Heart left ventricle (tissue), 16 donors: ENCODE data around the gene BNC2. TPM values are rescaled to one million over a fixed set of nuclear protein-coding genes. Genes with fewer than 3 reads are reported as not detected.

Source experiments
- ATAC-seq, 4 donors: fragments of 200-7000 bp; cut with Tn5 transposase; one replicate each; pipeline ENCODE4 v1.9.1; 2020 to 2022; ENCODE audit warnings: moderate library complexity in 4 of 4, mild to moderate bottlenecking in 3 of 4, moderate number of reproducible peaks in 1 of 4
- DNase-seq, 5 donors: peaks; one replicate each; pipeline ENCODE4 v3.0.0-alpha.2; 2020
- H3K27ac ChIP-seq, 12 donors: fragments of 200-600 bp; sonication (generic) in 4 of 12; one replicate each; pipeline versions ENCODE4 v1.5.0 to v1.8.0; 2016 to 2022; ENCODE audit warnings: mild to moderate bottlenecking in 2 of 12
- H3K27me3 ChIP-seq, 9 donors: fragments of 200-600 bp; sonication (generic) in 2 of 9; one replicate each; pipeline versions ENCODE4 v1.5.1 to v1.8.0; 2016 to 2022; ENCODE audit warnings: mild to moderate bottlenecking in 3 of 9
- H3K36me3 ChIP-seq, 9 donors: fragments of 200-600 bp; sonication (generic) in 2 of 9; one replicate each; pipeline versions ENCODE4 v1.5.0 to v1.8.0; 2018 to 2022; ENCODE audit warnings: mild to moderate bottlenecking in 2 of 9
- H3K4me1 ChIP-seq, 12 donors: fragments of 200-600 bp; sonication (generic) in 4 of 12; one replicate each; pipeline versions ENCODE4 v1.5.0 to v1.8.0; 2016 to 2022; ENCODE audit warnings: mild to moderate bottlenecking in 3 of 12
- H3K4me3 ChIP-seq, 12 donors: fragments of 200-600 bp; sonication (generic) in 4 of 12; one replicate each; pipeline versions ENCODE4 v1.5.0 to v1.8.0; 2017 to 2022; ENCODE audit warnings: mild to moderate bottlenecking in 9 of 12, moderate library complexity in 4 of 12
- H3K9me3 ChIP-seq, 12 donors: fragments of 200-600 bp; sonication (generic) in 4 of 12; one replicate each; pipeline versions ENCODE4 v1.5.0 to v1.8.0; 2016 to 2022; ENCODE audit warnings: mild to moderate bottlenecking in 1 of 12
- CTCF ChIP-seq, 12 donors: fragments of 200-600 bp; sonication (generic) in 4 of 12; IDR thresholded peaks; one replicate each; pipeline versions ENCODE4 v1.5.0 to v1.8.0; 2018 to 2022; ENCODE audit warnings: antibody characterized with exemption in 12 of 12, mild to moderate bottlenecking in 5 of 12
- POLR2A ChIP-seq, 2 donors: fragments of 450-650 bp; IDR thresholded peaks; one replicate each; pipeline ENCODE4 v1.6.1; 2017; ENCODE audit warnings: antibody characterized with exemption in 2 of 2, mild to moderate bottlenecking in 2 of 2, moderate library complexity in 2 of 2
- WGBS, 4 donors: extraction: QIAGEN DNeasy Blood & Tissue Kit in 2 of 4; methylation state at CpG; one replicate each; pipeline versions ENCODE4 v1.1.5 to v1.1.7; 2013 to 2018; 5-methylcytosine and 5-hydroxymethylcytosine counted together
- intact Hi-C, 10 donors: fragments of 100-400 bp; cut with DNase I; formaldehyde crosslinking; loops; one replicate each; pipeline versions ENCODE4 v1.11.1 to v1.14.2; 2022
- polyA plus RNA-seq, 2 donors: library from polyadenylated mRNA; stranded (reverse); fragments of 200-250 nt; gene quantifications; one replicate each; pipeline ENCODE4 v1.2.3, GENCODE V29; 2013
- total RNA-seq, 9 donors: library from RNA; depleted of rRNA in 2 of 9; stranded (reverse); fragments of >200 nt in 2 of 9; fragmentation: NEBNext Ultra II Directional in 3 of 9; extraction: Animal tissue kit (Norgen Biotek cat#: 25700) in 3 of 9; gene quantifications; one replicate each; pipeline versions ENCODE4 v1.1.0 to v1.2.4, GENCODE V29; 2016 to 2023
- donor health status: ischemic (EF 13 %, LVEDD 7.1; RV severe dilation, severe dysfunction).
- donor health status: healthy with polysubstance abuse.
- donor health status: DM: no; HTN: yes; CAD: no.
- donor health status: DM: no; HTN: no; CAD: no.
- donor health status: ischemic (EF 25% LVEDD 6.9; RV normal size, moderate dysfunction).
- donor health status: ischemic (EF 25% LVEDD 5.7; RV mildly dilated, moderate dysfunction).
- donor health status: healthy.
- donor health status: DM: yes; HTN: yes; CAD: no.
- donor health status: ischemic (EF 35%, LVEDD 5.7; RV mildly dilated, moderate dysfunction).
- donor health status: nonischemic (EF 11% LVEDD 7.7; RV severe dilation, severe dysfunction).
- donor health status: DM: yes; HTN: yes; CAD: no.
- donor health status: PGD.
- donor health status: ischemic (EF 29% LVEDD 5.4; RV normal size, mild dysfunction).
- donor health status: nonischemic (EF 23%, LVEDD 6.1; RV moderate dilation, normal function).

BNC2 gene
- total and polyA plus RNA-seq, 11 donors: 0.38 to 27.1 (median 3.8) TPM

- intact Hi-C loops: no loop called here
- Histone ChIP-seq H3K36me3 (no peaks in the 10 kb centered on the region), H3K27me3 (peaks cover 0 to 6% (median 0%) of the 10 kb centered on the region in 9 donors), H3K4me1 (no peaks in the 10 kb centered on the region), H3K27ac (no peak overlapping the region), H3K4me3 (no peak overlapping the region), H3K9me3 (no peaks in the 10 kb centered on the region)
- no peak for ATAC-seq
- WGBS, 4 donors: 12 to 32% (median 18%) methylated on average over 1 of the region's 1 CpG
- DNase-seq: no peak
- TF ChIP-seq CTCF (IDR thresholded peaks at IDR 0.05) (no peak), POLR2A (IDR thresholded peaks at IDR 0.05) (no peak)
Observed at GRCh38 chr9:16771356-16771755, 99.1 kb downstream of the BNC2 start.

- no peak overlapping the region for H3K27ac ChIP-seq
- intact Hi-C loops: no loop called here
- no peaks in the 10 kb centered on the region for H3K4me1 ChIP-seq
- H3K4me3 ChIP-seq: no peak overlapping the region
- no peak for DNase-seq
- no peaks in the 10 kb centered on the region for H3K9me3 ChIP-seq
- H3K27me3 ChIP-seq: peaks cover 0 to 6% (median 0%) of the 10 kb centered on the region in 9 donors
- no peaks in the 10 kb centered on the region for H3K36me3 ChIP-seq
- no peak for TF ChIP-seq CTCF (IDR thresholded peaks at IDR 0.05)
- TF ChIP-seq POLR2A (IDR thresholded peaks at IDR 0.05): no peak
- WGBS, 4 donors: 77 to 82% (median 82%) methylated on average over 5 of the region's 5 CpGs
- ATAC-seq: no peak
Observed at GRCh38 chr9:16769291-16769690, 101.2 kb downstream of the BNC2 start.

GRCh38 chr9:16768816-16769215 lies 101.7 kb downstream of the BNC2 start:
- Histone ChIP-seq H3K9me3 (no peaks in the 10 kb centered on the region), H3K27ac (no peak overlapping the region), H3K27me3 (peaks cover 0 to 6% (median 0%) of the 10 kb centered on the region in 9 donors), H3K36me3 (no peaks in the 10 kb centered on the region), H3K4me1 (no peaks in the 10 kb centered on the region), H3K4me3 (no peak overlapping the region)
- DNase-seq (no peak), ATAC-seq (no peak)
- intact Hi-C loops: no loop called here
- TF ChIP-seq CTCF (IDR thresholded peaks at IDR 0.05) (no peak), POLR2A (IDR thresholded peaks at IDR 0.05) (no peak)
- WGBS, 4 donors: 80 to 82% (median 81%) methylated on average over 6 of the region's 6 CpGs

- Histone ChIP-seq H3K27ac (no peak overlapping the region), H3K4me3 (no peak overlapping the region), H3K4me1 (no peaks in the 10 kb centered on the region), H3K9me3 (no peaks in the 10 kb centered on the region), H3K36me3 (no peaks in the 10 kb centered on the region), H3K27me3 (peaks cover 0 to 6% (median 0%) of the 10 kb centered on the region in 9 donors)
- intact Hi-C loops: no loop called here
- WGBS, 4 donors: 81 to 90% (median 87%) methylated on average over 3 of the region's 3 CpGs
- ATAC-seq (no peak), DNase-seq (no peak)
- TF ChIP-seq CTCF (IDR thresholded peaks at IDR 0.05) (no peak), POLR2A (IDR thresholded peaks at IDR 0.05) (no peak)
Observed at GRCh38 chr9:16767366-16767765, 103.1 kb downstream of the BNC2 start.
